ENCODE measurements around the gene ATG4B.

The ATG4B gene

DNA sequence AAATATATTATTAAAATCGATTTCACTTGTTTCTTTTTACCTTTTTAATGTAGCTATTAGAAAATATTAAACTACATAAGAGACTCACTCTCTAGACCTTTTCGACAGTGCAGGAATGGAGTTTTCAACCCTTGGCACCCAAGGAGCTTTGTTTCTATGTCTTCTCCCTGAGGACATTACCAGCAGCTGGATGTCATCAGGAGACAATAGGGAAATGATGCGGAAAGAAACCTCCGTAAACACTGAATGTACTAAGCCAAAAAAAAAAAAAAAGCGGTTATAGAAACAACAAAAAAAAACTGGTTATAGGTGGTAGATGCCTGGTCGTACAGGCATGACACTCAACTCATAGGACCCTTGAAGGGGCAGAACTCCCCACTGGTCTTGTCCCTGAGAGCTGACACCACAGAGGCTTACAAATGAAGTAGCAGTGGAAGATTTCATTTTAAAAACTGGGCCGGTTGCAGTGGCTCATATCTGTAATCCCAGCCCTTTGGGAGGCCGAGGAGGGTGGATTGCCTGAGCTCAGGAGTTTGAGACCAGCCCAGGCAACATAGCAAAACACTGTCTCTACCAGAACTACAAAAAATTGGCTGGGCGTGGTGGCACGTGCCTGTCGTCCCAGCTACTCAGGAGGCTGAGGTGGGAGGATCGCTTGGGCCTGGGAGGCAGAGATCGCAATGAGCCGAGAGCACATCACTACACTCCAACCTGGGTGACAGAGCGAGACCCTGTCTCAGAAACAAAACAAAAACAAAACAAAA is 24.3 kb upstream of the ATG4B start:
- no peak for DNase-seq

GRCh38 chr2:241615041-241615440 is 22.5 kb upstream of the ATG4B start:
- DNase-seq: no peak

DNA sequence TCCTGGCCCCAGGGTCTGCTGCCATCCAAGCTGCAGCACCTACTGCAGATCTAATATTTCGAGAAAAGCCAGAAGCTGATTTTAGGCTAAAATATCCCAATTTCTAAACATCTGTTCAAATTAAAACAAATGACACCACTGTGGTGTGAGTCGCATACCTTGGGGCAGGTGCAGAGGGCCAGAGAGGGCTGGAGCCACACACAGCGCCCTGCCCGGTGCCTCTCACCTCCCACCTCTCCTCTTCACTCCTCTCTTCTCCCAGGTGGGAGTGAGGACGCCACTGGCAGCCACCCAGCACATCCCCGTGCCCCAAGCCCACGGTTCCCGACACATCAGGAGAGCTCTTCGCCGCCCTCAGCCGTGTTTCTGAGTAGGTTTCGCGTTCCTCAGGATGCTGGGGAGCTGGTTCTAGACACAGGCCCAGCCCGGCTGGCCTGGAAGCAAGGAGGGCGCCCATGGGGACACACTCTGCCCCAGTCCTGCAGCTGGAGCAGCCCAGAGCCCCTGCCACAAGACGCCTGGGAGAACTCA is 21.9 kb upstream of the ATG4B start:
- DNase-seq: no peak

GRCh38 chr2:241616168-241617125 is 21.0 kb upstream of the ATG4B start:
- no peak for DNase-seq

GRCh38 chr2:241617431-241618154 is 19.9 kb upstream of the ATG4B start:
- DNase-seq: no peak

DNA sequence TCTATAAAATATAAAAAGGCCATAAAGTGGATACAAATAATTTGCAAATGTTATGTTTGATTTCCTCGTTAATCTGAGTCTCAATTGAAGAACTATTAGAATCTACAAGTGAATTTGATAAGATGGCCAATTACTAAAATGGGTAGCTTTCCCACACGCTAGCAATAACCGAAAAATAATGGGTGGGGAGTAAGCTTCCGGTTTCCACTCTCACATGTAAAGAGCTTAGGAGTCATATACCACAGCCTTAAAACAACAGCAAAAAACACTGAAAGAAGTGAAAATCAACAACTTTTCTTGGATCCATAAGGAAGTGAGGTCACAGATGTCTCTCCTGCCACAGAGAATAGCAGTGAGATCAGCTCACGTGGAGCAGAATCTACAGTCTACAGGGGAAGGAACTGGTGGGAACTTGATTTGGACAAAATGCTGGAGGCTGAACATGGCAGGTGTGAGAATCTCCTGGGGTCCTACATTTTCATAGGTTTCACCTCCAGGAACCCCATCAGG is 19.1 kb upstream of the ATG4B start:
- no peak for DNase-seq

DNA sequence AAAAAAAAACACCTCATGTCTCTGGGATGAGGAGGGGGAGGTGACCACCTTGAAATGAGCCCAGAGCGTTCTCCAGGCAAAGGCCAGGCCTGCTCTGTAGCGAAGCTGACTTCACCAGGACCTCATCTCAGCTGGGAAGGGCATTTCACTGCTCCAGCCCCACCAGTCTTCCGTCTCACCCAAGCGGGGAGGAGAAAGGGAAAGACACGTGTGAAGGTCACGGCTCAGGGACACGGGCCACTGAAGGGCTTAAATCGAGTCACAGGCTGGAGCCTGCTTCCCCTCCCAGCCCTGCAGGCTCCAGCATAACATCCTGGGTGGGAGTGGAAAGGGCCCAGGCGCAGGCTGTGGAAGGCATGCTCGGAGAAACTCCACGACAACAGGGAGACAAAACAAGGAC is 18.7 kb upstream of the ATG4B start:
- DNase-seq: no peak

- DNase-seq: no peak
Observed at GRCh38 chr2:241619597-241620418, 17.7 kb upstream of the ATG4B start.

DNA sequence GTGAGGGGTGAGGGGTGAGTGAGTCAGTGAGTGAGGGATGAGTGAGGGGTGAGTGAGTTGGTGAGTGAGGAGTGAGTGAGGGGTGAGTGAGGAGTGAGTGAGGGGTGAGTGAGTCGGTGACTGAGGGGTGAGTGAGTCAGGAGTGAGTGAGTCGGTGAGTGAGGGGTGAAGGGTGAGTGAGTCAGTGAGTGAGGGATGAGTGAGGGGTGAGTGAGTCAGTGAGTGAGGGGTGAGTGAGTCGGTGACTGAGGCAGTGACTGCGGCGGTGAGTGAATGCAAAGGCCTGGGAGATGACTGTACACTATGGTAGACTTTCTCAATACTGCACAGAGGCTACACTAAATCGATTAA is 17.1 kb upstream of the ATG4B start:
- no peak for DNase-seq

- no peak for DNase-seq
Observed at GRCh38 chr2:241627675-241628074, 9.8 kb upstream of the ATG4B start.

GRCh38 chr2:241629762-241630435 is 7.6 kb upstream of the ATG4B start:
- no peak for DNase-seq

DNA sequence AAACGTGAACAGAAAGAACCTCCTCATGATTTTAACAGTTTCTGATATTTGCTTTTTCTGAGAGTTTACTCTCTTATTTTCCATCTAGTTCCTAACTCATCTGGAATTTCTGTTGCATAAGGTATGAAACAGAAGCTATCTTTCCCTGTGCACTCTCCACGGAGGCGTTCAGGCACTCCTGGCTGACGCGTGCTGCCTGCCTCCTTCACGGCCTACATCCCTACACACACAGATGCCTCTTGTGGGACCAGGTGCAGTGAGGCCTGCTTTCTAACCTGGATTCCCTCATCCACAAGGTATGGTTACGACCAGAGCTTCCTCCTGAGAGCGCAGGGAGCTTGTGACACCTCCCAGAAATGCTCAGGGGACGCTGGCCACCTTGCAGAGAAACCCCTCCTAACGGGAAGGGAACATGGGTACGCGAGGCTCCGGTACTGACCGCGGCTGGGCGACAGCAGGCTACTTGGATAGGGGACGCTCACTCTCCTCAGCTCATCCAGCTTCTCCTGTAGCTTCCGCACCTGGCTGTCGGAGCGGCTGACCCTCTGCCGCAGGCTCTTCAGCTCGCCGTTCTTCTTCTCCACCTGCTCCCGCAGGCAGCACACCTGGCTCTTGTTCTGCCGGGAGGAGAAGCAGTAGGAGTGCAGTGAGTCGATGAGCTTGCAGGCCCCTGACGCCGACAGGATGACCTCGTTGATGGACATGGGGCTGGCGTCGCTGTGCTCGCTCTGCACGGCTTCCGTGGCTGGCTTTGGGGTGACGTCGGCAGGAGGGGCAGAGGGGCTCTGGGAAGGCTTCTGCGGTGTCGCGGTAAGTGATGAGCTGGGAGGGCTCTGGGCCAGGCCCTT is 4.8 kb upstream of the ATG4B start:
- no peak for DNase-seq

DNA sequence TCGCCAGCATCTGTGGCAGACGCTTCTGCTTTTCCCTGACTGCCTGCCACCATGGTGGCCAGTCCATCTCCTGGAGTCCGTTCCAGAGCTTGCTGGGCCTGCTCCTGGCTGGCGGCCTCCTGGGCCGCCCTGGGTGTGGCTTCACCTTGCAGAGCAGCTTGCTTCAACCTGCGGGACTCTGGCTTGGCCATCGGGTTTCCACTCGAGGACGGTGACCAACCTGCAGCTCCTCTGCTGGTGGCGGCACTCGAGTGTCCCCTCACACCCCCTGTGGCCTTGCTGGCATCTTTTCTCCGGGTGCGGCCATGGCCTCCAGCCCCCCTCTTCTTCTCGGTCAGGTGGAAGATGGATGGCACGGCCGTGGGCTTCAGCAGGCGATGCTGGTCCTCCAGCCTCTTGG is 3.9 kb upstream of the ATG4B start:
- no peak for DNase-seq

DNA sequence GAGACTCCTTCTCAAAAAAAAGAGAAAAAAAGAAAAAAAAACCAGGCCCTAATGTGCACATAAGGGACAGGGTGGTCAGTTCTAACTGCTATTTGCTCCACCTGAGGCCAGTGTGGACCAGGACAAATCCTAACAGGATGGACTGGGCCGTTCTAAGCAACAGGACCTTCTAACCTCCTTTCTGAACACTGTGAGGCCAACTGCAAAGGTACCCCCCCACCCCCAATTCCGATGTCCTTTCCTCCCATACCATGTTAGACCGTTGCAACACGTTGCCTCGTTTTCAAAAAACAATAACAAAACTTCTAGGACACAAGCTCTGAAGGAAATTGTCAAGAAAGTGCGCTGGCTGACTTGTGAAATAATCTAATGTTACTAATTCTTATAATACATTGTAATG is 1.7 kb upstream of the ATG4B start:
- DNase-seq: no peak

GRCh38 chr2:241636182-241637017 is 1.1 kb upstream of the ATG4B start:
- DNase-seq: no peak

DNA sequence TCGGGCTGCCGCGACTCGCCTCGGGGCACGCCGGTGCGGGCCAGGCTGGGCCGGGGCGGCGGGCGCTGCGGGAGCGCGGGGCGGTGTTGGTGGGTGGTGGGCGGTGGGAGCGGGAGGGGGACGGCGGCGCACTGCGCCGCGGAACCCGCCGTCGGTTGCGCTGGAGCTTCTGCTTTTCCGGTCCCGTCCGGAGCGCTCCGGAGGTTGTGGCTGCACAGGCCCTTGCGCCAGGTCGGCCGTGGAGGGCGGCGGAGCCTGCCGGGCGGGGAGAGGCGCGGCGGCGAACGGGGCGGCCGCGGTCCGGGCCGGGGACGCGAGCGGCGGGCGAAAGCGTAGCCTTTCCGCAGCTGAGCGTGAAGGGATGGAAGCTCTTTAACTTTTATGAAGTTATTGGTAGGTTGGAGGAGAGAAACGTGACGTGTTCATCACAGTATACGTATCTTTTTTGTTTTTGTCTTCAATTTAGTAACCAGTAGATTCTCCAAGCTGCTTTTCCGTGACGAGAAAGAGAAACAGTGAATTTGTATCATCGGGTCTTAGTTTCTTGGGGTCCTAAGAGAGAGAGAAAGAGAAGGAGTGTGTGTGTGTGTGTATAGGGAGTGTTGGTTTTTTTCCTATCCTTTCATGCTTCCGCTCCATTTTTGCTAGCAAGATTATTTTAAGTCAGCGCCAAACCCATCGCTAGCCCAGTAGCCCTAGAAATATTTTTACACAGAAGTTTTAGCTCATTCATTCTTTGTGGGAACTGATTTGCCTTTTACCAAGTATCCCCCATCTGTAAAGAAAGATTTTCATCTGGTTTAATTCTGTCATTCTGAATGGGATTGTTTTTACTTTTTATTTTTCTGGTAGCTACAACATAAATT is 535 bp downstream of the ATG4B start:
- no peak for DNase-seq

- DNase-seq: no peak
Observed at GRCh38 chr2:241638940-241639339, 1.4 kb downstream of the ATG4B start.

DNA sequence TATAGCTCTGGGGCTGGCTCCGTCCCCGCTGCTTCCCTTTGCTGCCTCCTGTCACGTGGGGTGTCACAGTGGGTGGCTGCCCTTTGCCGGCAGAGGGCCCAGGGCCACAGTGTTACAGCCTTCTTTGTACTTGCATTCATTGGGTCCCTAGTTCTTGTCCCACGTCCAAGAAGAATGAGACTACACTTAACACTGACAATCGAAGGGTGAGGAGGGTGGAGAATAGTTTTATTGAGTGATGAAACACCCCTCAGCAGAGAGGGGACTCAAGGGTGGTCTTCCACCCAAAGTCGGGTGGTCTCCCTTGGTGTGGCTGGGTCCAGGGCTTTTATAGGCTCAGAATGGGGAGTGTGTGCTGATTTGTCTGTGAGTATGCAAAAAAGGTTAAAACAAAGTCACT is 1.9 kb downstream of the ATG4B start:
- DNase-seq: no peak

All from GF-D8 (cell line).